ENCODE measurements around the gene NPAS2.
A peak's percentile ranks its signal among the peaks of the same experiment; 100 is the strongest.

The NPAS2 gene

DNA sequence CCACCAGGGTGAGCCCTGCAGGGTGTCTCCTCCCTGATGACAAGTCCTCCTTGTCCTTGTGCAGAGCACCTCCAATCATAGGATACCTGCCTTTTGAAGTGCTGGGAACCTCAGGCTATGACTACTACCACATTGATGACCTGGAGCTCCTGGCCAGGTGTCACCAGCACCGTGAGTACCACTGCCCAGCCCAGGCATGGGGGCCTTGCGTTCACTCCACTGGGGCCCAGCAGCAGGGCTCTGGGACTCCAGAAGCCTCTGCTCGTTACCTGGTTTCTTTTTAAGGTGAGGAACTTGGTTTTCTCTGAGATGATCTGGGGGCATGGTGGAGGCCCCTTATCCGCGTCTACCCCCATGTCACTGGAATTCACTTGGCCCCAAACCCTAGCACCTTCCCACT lies 145.7 kb downstream of the NPAS2 start:
- no peak for DNase-seq (ENCODE audit: low read depth in 2 of 2)

DNA sequence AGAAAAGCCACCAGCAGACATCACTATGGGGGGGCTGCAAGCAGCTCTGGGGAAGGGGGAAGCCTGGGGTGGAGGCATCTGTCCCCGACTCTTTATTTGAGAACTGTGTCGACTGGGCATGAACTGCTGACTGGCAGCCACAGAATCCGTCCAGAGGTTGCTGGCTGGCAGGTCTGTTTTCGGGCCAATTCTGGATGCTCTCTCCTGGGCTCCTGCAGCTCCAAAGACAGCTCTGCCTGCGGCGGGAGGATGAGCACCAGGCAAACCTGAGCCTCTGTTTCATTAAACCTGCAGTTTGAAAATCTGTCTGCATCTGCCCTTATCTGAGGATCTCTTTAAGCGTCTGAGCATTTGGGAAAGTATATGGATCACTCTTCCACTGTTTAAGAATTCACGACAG lies 147.8 kb downstream of the NPAS2 start:
- no peak for DNase-seq (ENCODE audit: low read depth in 2 of 2)

DNA sequence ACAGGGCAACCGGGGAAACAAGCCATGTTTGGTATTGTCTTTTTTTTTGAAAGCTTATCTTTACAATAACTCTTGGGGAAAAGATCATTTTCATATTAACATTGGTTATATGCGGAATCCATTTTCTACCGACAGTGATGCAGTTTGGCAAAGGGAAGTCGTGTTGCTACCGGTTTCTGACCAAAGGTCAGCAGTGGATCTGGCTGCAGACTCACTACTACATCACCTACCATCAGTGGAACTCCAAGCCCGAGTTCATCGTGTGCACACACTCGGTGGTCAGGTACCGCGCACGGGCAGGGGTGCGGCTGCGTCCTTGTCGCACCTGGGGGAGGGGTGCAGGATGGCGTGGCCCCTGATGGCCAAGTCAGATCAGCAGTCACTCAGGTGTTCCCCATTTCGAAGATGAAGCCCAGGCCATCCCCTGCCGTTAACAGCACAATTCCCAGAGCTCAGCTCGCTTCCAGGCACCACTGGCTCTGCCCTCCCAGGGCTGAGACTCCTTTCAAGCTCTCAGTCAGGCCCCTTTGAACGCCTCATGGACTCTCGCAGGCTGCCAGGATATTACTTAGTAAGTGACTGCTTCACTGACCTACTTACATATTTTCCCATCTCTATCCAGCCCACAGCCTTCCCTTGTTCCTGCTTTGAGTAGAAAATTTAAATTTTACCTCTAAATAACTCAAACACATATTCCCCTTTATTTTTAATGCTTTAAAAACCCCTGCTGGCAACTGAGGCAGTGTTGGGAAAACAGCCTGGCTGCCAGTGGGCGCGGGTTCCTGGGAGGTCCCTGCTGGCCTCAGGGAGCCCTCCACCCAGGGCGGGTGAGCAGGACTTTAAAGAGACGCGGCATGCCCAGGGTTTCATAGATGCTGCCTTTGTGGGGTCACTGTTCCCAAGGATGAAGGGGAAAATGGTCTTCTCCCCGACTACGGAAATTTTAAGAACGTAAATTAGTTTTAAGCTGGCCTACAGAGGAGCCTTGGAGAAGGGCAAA lies 148.5 kb downstream of the NPAS2 start:
- DNase-seq (ENCODE audit: low read depth in 2 of 2): no peak

DNA sequence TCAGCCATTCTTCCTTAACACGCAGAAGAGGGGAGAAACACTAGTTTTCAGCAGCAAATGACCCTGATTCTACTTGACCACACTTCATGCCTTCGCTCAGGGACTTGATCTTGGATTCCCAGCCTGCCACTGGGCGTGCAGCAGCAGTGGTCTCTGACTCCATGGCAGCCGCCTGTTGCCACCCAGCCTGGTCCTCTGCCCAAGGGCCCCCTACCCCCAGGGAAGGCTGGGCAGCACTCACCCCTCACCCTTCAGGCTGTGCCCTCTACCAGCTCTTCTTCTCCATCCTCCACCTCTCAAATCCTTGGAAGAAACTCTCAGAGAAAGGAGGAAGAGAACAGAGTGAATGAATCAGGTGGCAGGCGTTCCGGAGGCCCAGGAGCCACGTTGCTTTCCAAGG lies 150.1 kb downstream of the NPAS2 start:
- DNase-seq (ENCODE audit: low read depth in 2 of 2): no peak

DNA sequence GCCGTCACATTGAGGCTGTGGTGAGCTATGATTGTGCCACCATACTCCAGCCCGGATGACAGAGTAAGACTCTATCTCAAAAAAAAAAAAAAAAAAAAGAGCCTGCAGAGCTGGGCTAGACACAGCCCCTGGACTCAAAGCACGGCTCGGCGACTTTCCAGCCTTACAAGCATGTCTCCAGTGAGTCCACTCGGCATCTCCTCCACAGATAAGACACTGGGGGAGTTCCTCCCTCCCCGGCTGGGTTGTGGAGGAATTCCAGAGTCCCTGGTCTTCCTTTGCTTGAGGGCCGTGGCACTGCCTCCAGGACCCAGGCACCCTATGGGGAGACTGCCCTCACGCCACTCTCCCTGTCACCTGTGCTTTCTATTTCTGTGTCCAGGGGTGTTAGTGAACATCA lies 151.3 kb downstream of the NPAS2 start:
- DNase-seq (ENCODE audit: low read depth in 2 of 2): no peak

DNA sequence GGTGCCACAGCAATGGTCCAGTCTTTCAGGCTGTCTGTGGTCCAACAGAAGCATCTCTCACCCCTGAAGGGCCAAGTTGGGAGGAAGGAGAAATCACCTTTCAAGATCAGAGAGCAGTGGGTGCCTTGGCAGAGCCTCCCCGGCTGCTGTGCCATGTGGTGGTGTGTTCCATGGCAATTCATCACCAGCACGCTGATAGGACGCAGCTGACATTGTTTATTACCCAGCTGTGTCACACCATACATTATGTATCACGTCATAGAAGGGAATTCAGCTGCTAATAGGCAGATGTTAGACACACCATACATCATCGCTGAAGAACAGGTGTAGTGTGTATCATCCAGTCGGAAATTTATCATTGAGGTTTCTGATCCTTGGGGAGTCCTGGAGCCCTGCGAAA lies 152.5 kb downstream of the NPAS2 start:
- no peak for DNase-seq (ENCODE audit: low read depth in 2 of 2)

DNA sequence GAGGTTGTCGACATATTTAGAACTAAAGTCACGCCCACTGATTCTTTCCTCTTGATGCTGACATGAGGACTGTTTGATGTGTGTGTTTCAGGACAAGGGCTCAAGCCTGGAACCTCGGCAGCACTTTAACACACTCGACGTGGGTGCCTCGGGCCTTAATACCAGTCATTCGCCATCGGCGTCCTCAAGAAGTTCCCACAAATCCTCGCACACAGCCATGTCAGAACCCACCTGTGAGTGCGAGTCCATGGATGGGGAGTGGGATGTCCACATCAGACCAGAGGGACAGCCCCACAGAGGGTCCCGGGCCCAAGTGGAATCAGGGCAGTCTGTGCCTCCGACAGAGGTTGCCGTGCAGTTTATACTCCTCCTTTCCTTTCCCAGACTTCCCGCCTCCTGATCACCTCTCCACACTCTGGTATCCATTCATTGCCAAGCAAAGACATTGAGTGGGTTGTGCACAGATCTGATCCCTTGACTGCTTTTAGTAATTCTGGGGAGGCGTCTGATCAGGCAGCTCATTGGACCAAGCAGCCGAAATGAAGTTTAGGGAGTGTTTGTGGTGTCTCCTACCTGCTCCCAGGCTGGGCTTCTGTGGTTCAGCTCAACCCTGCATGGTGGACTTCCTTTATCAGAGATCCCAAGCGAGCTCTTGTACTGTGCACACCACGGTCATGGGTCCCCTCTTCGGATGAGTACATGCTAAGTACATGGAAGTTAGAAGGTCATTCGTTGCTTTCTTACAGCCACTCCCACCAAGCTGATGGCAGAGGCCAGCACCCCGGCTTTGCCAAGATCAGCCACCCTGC lies 155.0 kb downstream of the NPAS2 start:
- DNase-seq (ENCODE audit: low read depth in 2 of 2): no peak

DNA sequence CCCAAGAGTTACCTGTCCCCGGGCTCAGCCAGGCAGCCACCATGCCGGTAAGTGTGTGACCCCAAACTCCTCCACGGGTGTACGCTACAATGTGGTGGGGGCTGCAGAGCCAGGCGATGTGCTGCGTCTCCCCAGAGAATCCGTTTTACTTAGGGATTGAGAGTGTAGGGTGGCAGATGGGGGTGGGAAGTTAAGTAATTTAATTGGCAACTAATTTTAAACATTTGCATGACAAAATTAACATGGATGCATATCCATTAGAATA lies 155.5 kb downstream of the NPAS2 start:
- no peak for DNase-seq (ENCODE audit: low read depth in 2 of 2)

DNA sequence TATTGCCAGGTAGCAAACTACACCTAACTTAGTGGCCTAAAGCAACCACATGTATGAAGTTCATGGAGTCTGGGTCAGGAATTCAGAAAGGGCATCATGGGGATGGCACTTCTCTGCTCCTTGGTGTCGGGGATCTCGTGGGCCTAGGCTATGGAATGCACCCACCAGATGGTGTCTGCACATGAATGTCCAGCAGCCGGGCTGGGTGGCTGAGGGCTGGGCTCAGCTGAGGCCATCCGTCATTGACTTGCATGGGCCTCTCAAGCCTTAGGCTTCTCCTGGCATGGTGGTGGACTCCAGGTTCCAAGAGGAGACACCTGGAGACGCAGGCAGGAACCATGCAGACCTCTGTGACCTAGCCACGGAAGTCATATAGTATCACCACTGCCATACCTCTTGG lies 156.1 kb downstream of the NPAS2 start:
- DNase-seq (ENCODE audit: low read depth in 2 of 2): no peak

DNA sequence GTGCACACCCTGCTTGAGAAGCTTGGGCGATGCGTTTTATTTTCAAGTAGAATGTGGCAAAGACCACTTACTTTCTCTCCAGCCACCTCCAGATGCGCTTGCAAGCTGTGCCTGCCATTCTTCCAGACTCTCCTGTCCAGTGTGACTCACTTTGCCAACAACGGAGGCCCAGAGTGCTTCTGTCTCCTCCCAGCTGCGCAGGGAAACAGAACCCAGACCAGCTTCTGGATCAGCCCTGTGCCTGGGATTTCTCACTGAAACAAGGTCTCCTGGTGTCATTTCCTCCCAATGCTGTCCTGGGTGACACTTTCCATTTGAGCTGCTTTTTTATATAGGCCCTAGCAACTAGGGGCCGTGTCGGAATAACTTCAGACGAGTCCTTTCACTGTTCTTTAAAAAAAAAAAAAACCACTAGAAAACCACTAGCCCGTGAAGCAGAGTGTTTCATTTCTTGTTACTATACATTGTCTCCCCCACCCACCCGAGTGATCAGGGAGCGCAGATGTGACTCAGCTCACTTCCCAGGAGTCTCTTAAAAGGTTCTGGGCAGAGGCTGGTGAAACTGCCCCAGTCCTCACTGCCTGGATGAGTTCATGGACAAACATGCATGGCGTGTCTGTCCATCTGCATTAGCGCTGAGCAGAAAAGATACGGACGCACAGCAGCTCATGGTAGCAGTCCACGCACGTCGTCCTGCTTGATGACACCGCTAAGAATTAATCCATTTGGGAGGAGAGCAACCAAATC lies 156.9 kb downstream of the NPAS2 start:
- no peak for DNase-seq (ENCODE audit: low read depth in 2 of 2)

DNA sequence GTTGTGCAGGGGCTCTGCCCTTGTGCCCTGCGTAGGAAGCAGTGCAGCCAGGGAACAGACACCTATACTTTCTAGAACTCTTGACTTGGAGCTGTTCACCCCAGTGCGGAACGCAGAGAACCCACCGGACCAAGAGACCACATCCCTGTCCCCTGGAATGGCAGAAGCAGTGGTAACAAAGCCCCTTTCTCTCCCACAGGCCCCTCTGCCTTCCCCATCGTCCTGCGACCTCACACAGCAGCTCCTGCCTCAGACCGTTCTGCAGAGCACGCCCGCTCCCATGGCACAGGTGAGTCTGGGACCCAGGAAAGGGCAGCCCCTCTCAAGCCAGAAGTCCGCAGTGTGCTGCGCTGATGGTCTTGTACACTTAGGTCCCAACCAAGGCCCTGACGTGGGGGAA lies 157.6 kb downstream of the NPAS2 start:
- DNase-seq (ENCODE audit: low read depth in 2 of 2): no peak

DNA sequence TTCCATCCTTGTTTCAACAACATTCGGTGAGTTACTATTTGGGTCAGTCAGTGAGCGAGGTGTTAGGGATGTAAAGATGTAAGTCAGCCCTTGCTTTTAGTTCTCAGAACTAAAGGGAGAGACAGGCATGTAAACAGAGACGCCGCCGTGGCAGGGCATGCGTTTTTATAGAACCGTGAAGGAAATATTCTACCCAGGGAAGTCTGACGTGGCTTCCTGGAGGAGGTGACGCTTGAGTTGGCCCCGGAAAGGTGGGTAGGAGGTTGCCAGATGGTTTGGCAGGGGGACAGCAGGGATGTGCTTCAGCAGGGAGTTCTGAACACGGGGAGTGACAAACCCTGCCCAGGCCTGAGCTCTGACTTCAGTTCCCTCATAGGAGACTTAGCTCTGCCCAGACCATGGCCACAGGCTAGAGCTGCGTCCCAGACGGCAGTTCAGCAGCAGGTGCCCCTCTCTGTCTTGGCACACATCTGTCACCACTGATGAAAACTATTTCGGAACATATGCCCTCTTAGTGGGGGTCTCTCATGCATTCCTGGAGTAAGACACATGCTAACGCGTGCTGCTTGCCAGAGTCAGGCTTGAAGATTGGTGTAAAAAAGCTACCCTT lies 158.7 kb downstream of the NPAS2 start:
- DNase-seq (ENCODE audit: low read depth in 2 of 2): no peak

DNA sequence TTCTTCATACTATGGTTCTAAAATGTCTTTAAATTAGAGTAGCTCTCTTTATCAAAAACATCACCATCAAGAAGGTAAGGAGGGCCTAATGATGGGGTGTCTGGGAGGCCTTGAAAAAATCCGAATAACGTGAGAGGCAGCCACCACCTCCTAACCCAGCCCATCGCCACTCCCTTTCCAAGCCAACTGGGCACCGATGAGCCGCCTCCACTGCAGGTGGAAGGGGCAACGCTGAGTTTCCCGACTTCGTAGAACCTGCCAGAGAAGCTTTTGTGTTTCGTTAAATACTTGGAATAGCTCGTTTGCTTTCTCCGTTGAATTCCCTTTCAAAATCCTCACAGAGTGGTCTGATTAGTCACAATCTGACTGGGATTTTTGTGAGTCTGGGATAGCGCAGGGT lies 160.1 kb downstream of the NPAS2 start:
- no peak for DNase-seq (ENCODE audit: low read depth in 2 of 2)

DNA sequence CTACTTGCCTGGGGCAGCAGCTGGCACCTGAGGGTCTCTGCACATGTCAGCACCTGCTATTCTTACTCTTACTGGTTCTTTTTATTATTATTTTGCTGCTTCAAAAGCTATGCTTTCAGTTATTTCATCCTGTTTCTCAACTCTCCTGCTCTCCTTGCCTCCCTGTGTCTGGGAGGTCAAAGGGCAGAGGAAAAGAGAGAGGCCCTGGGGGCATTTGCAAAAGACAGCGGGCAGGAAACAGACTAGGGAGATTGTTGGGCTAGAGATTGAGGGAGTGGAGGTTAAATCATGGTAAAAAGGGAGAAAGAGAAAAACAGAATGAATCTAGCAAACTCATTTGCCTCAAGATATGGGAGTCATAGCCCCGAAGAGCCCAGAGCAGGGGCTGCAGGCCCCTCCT lies 161.1 kb downstream of the NPAS2 start:
- no peak for DNase-seq (ENCODE audit: low read depth in 2 of 2)

DNA sequence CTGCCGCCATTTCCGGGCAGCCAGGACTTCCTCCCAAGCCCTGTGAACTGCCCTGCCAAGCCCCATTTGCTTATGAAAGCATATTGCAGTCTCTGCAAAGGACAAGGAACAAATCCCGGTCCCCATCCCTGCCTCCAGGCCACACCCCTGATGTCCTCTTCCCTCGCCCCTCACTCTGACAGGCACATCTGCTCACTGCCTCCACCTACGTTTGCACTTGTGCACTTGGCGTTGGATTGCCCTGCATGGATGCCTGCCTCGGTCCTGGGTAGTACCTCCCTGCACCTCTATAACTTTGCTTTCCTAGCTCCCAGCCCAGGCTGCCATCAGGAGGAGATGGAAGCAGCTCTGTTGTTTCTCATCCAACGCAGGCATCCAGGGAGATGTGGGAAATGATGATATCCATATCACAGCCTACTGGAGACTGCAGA lies 162.5 kb downstream of the NPAS2 start:
- no peak for DNase-seq (ENCODE audit: low read depth in 2 of 2)

DNA sequence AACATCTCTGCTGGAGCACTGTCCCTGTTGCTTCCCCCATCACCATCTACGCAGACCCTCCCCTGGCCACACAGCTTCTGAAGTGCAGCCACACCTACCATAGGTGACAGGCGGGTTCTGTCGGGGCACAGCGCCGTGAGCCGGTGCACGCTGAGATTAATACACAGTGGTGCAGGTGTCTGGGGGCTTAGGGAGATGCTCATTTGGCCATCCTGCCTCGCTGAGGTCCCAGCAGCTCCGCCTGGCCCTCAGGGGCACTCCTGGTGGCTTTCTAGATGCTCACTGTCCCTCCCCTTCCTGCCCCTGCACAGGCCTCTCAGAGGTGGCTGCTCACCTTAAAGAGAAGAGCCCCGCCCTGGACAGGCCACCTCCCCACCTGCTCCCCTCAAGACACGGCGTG lies 163.3 kb downstream of the NPAS2 start:
- DNase-seq (ENCODE audit: low read depth in 2 of 2): no peak

DNA sequence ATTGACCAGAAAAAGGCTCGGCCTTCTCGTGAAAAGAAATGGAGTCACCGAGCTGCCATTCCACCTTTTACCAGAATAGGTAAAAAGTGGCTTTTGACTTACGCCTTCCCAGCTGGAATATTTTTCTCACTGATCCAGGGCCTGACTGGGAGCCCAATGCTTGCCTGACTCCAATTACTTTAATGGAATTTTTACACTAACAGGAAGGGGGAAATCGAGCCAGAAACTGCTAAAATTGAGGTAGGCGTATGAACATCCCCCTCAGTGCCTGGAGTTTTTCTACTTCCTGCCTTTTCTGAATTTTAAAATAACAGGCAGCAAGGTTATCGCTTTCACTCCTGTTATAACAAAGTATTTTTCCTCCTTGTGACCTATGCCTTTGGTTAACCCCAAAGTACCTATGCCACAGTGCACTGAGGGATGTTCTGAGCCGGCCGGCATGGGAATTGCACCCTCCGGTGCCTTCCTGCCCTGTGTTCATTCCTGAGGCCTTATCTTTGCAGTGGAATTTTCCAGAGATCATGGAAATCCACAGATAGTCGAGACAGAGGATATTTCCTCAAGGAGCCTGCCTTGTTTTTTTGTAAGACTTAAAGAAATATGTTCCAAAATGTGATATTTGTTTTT lies 163.9 kb downstream of the NPAS2 start:
- DNase-seq (ENCODE audit: low read depth in 2 of 2): no peak

DNA sequence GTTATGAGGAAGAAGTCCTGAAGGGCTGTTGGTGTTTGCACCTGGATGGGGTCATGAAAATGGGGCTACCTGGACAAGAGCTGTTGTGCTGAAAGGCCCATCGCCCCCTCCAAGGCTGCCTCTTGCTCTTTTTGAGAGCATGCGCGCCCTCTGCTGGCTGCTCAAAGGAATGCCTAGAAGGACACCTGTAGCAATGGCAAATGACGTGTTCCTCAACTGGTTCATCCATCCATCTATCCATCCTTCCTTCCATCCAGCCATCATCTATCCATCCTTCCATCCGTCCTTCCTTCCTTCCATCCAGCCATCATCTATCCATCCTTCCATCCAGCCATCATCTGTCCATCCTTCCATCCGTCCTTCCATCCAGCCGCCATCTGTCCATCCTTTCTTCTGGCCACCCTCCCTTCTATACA lies 165.0 kb downstream of the NPAS2 start:
- DNase-seq (ENCODE audit: low read depth in 2 of 2): peak; percentile 50 to 63

DNA sequence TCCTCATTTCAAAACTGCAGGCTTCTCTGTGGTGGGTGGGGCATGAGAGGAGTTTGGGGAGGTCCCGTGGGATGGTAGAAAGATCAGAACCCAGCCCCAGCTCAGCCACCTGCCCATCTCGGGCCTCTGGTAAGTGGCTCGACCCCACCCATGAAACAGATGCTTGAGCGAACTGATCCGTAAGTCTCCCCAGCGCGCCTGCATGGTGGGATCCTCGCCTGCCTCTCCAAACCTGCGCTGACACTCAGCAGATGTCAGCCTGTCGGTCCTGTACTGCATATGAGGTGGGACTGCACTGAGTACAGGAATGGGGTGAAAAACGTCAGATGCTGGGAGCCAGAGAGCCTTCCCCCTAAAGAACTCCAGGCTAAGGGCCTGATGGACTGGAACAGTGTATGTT lies 166.2 kb downstream of the NPAS2 start:
- DNase-seq (ENCODE audit: low read depth in 2 of 2): no peak

DNA sequence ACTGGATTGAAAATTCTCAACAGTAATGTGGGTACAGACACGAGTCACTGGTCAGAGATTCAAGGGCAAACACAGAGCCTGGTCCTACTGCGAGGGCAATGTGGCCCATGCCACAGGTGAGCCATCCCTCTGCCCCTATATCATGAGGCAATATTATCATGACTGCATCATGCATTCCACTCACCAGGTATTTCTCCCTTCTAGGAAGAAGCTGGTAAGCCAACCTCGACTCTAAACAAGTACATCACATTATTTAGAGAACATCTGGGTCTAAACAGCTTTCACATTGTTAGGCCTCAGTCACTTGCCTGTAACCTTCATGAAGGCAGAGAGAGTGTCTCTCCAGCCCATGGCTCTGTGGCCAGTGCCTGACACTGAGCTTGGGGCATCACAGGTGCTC lies 167.6 kb downstream of the NPAS2 start:
- no peak for DNase-seq (ENCODE audit: low read depth in 2 of 2)

DNA sequence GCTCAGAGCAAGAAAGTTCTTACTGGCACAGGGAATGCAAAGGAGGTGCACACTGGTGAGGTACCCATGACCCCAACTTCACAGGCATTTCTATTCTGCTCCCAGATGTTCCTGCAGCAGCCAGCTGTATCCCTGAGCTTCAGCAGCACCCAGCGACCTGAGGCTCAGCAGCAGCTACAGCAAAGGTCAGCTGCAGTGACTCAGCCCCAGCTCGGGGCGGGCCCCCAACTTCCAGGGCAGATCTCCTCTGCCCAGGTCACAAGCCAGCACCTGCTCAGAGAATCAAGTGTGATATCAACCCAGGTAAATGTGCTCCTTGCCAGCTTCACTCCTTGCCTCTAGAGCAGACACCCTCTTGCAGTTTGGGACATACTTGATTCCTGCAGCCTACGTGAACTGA lies 168.0 kb downstream of the NPAS2 start:
- no peak for DNase-seq (ENCODE audit: low read depth in 2 of 2)
